Eye (tissue), 1 donor: ENCODE measurements around the gene MYH7B.

Experiments
- DNase-seq: peaks from one replicate; pipeline ENCODE4 v3.0.0-alpha.2; 2015

The MYH7B gene

DNA sequence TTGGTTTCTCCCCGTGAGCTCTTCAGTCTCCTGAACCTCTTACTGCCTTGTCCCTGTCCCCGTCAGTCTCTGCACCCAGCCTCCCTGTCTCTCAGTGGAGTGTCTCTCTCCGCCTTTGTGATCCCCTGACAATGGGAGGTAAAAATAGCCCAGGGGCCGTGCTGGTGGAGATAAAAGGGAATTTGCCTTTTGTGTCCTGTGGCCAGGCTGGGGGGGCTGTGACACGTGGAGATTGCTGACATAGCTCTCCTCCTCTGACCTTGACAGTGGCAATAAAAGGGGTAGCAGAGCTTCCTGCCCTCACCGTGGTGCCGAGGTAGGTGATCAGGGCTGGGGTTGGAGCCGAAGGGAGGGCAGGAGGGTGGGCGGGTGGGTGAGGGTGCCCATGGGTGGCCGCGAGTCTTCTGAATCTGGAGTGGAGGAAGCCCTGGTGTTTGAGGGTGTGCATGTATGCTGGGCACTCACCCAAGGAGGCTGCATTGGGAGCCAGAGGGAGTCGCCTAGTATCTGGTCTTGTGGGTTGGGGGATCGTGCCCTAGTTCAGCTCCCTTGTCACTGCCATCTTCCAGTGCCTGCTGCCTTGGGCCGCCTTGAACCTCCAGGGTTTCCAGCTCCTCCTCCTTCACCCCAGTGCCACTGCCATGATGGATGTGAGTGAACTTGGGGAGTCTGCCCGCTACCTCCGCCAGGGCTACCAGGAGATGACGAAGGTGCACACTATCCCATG, 21.9 kb downstream of the MYH7B start:
- no peak for DNase-seq

DNA sequence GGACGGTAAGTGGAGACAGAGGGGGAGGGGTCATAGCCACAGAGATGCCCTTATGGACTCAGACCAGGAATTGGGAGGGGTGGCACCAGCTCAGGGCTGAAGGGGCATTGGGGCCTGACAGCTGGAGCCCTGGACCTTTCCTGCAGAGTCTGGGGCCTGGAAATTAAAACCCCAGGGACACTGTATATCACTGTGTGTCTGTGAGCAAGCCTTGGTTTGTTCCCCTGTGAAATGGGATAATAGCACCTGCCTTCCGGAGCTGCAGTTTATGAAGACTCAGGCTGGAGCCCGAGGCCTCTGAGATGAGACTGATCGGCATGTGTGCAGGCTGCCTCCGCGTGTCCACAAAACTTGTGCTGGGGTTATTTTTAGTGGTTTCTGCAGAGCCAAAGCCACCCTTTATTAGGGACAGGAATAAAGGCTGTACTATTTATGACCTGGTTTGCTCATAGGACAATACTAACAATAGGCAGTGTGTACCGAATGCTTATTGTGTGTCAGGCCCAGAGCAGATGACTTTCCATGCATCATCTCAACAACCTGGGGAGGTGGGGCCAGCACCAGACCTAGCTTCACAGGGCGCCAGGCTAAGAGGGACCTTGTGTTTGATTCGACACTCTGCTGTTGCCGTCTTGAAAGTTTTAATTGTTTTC, 22.6 kb downstream of the MYH7B start:
- DNase-seq = no peak

DNA sequence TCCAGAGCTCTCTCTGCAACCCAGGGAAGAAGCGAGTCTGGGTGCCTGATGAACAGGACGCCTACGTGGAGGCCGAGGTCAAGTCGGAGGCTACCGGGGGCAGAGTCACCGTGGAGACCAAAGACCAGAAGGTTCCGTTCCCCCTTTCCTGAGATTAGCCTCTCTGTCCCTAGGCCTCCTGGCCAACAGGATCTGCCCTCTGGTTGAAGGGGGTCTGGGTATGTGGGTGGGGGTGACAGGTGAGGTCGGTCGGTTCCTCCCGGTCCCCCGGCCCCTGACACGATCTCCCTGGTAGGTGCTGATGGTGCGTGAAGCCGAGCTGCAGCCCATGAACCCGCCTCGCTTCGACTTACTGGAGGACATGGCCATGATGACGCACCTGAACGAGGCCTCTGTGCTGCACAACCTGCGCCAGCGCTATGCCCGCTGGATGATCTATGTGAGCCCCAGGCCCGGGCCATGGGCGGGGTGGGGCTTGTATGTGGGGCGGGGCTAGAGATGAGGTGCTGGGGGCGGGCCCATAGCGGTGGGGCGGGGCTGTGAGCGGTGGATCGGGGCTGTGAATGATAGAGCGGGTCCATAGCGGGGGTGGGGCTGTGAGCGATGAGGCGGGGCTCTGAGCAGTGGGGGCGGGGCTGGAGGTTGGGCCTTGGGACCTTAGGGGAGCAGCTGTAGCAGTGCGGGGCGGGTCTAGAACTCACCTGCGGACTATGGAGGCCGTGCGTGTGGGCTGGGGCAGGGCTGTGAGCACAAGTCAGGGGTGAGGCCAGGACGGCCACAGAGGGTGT, 23.9 kb downstream of the MYH7B start:
- DNase-seq = no peak

DNA sequence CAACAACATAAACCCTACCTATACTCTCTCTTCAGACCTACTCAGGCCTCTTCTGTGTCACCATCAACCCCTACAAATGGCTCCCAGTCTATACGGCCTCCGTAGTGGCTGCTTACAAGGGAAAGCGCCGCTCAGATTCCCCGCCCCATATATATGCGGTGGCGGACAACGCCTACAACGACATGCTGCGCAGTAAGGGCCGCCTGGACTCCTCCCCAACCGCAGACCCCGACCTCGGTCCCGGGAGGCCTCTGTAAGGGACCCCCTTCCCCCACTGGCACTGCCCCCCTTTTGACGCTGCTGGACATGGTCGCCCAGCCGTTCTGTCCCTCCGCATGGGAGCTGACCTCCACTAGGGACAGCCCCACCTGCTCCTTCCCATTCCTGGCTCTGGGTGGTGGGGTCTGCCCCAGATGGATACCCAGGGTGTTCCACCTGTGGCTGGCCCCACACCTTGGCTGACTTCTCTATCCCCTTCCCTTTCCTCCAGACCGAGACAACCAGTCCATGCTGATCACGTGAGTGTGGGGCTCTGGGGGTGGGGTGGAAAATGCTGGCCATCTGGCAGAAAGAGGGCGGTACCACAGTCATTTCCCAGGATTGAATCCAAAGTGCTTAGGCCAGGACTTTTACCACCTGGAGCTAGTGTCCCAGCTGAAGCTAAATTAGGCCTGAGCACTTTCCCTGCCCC, 25.0 kb downstream of the MYH7B start:
- DNase-seq = peak; percentile 55

DNA sequence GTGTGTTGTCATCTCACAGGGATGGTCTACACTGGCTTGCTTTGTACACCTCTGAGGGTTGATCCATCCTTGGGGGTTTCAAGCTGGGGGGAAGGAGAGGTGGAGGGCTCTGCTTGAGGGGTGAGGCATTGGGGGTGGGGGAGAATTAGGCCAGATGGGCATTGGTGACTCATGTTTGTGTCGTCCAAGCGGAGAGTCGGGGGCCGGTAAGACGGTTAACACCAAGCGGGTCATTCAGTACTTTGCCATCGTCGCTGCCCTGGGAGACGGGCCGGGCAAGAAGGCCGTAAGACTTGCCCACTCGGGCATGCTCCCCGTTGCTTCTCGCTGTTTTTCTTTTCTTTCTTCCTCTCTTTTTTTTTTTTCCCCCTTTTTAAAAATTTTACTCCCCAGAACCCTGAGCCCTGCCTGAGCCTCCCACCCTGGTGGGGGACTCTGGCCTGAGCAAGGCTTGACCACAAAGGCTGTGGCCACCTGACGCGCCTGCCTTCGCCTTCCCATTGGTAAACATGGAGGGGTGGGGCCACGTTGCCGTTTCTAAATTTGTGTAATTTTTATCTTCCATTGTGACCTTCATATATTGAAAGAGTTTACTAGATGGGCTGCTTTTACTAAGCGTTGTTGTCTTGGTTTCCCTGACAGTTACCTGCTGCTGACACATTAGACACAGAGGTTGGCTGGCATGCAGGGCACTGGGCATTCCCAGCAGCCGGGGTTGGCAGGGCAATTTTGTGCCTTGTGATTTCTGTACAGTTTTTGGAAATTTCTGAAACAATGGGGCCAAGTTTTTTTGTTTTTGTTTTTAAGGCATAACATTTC, 26.8 kb downstream of the MYH7B start:
- no peak for DNase-seq

DNA sequence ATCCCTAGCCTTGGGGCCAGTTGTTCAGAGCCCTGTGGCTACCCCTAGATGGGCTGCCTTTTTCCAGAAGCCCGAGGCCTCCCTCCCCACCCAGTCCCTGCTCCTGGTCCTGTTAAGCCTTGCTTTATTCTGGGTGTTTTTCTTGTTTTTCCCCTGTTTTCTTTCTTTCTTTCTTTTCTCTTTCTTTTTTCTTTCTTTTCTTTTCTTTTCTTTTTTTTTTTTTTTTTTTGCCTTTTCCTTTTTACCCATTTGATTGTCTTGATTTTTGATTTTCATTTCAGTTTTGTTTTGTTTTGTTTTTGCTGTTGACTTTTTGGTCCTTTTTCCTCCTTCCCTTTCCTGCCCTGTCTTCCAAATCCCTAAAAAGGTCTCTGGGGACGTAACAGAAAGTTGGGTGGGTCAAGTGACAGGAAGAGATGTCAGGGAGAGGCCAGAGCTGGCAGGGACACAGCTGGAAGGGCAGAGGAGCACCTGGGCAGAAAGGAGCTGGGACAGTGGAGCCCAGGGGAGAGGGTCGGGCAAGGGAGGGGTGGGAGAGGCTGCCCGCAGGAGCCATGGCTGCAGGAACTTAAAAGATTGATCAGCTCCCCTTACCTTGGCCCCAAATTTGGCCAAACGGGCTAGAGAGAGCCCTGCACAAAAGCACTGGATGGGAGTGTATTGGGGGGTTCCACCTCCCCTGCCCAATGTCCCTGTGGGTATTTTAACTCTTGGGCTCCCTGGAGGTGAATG, 27.6 kb downstream of the MYH7B start:
- DNase-seq = no peak

DNA sequence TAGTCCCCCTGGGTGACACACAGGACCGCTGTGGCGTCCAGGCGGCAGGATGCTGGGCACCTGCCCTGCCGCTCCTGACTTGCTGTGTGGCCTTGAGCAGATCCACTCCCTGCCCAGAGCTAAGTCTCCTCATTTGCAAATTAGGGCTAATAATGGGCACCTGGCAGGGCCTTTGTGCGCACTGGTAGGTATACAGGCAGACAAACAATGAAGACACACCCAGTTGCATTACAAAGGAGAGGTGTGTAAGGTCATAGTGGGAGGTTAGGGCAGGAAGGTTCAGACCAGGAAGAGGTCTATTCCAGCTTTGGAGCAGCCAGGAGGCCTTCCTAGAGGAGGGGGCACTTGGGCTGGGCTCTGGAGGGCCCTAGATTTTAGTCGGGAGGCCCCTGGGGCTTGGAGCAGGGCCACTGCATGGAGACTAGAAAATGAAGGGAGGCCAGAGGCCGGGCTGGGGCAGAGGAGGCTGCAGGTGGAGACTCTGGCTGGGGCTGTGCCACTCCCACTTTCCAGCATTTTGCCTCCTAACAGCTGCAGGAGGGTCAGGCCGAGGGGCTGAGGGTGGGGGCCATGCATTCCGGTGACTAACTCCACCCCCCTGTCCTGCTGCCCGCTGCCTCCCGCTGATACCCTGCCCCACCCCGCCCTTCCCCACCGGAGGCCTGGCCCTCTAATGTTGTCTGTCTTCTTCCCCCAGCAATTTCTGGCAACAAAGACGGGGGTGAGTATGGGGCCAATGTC, 28.5 kb downstream of the MYH7B start:
- no peak for DNase-seq

DNA sequence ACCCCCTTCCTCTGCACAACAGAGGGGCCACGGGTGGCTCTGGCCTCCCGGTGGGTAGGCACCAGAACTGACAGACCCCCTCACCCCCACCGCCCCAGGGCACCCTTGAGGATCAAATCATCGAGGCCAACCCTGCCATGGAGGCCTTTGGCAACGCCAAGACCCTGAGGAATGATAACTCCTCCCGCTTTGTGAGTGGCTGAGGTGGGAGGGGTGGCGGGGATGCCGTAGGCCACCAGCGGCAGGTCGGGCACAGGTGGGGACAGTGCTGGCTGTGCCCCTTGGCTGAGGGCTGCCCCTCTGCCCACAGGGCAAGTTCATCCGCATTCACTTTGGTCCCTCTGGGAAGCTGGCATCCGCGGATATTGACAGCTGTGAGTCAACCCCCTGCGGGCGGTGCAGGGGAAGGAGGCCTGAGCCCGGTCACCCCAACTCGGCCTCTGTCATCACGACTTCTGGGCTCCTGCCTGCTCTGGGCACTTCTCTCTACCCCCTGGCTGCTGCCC, 29.1 kb downstream of the MYH7B start:
- no peak for DNase-seq

DNA sequence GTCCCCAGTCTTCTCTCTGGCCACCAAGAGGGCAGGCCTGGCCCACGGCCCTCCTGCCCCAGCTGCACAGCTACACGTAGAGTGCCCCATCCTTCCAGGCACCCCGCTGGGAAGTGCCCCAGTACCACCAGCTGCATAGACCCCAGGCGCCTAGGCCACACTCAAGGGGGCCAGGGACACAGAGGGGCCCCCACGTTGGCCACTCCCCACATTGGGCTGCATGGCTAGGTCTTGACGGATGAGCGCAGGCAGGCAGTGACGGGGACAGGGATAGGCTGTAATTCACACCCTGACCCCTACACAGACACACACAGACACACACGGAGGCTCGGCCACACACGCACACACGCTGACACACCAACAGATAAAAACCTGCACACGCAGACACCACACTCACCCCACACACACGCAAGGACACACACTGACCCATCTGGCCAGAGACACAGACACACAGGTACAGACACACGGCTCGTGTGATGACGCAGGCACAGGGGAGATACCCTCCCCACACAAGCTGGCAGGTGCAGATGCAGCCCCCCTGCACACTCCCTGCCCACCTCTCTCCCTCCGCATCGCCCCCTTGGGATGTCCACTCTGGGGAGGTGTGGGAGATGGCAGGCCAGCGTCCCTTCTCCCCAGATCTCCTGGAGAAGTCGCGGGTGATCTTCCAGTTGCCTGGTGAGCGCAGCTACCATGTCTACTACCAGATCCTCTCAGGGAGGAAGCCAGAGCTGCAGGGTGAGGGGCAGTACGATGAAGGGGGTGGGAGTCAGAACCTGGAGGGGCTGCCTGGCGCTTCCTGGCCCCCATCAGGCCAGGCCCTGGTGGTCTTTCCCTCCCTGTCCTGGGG, 30.0 kb downstream of the MYH7B start:
- peak; percentile 40 for DNase-seq

DNA sequence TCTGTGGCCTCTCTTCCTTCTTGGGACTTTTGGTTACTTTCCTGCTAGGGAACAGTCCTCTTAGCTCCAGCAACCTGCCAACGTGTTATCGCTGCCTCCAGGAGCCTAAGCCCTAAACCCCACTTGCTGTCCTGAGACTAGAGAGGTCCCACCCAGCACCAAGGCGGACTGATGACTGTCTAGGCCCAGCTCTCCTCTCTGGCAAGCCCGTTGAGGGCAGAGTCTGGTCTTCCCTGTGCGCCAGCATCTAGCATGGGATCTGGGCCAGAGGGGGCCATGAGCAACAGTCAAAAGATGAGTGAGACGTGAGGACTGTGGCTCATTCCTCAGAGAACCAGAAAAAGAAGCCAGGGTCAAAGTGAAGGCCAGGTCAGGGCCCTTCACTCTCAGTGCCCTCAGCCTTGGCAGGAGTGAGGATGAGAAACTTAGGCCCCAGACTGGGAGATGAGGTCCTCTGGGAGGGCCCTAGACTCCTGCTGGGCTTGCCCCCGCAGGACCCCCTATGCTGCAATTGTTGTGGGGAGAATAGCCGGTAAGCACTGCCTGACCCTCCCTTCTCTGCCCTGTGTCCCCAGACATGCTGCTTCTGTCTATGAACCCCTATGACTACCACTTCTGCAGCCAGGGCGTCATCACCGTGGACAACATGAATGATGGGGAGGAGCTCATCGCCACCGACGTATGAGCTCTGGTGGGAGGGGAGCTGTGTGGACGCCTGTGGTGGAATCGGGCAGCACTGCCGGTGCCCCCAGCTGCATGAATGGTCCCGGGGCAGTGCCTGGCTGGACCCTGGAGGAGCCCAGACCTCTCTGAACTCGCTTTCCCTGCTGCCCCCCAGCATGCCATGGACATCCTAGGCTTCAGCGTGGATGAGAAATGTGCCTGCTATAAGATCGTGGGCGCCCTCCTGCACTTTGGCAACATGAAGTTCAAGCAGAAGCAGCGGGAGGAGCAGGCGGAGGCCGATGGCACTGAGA, 30.9 kb downstream of the MYH7B start:
- DNase-seq = no peak

DNA sequence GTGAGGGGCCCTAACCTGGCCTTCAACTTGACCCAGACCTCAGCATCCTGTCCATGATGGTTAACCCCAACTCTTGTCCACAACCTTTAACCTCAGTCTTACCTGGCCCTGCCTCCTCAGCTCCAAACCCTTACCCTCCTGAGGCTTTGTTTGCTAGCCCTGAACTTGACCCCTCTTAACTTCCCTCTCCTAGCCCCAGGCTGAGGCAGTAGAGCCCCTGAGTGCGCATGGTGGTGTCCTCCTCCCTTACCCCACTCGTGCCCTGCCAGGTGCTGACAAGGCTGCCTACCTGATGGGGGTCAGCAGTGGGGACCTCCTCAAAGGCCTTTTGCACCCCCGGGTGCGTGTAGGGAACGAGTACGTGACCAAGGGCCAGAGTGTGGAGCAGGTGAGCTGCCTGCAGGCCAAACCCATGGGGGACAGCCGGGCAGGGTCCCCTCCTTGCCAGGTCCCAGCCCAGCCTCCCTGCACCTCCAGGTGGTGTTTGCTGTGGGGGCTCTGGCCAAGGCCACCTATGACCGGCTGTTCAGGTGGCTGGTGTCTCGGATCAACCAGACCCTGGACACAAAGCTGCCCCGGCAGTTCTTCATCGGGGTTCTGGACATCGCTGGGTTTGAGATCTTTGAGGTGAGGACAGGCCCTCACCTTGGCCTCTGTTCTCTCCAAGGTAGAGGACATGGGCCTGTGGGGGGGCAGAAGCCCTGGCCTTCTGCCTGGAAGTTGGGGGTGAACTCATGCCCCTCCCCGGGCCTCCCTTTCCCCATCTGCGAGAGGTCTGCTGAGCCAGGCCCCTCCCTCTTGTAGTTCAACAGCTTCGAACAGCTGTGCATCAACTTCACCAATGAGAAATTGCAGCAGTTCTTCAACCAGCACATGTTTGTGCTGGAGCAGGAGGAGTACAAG, 31.9 kb downstream of the MYH7B start:
- no peak for DNase-seq

DNA sequence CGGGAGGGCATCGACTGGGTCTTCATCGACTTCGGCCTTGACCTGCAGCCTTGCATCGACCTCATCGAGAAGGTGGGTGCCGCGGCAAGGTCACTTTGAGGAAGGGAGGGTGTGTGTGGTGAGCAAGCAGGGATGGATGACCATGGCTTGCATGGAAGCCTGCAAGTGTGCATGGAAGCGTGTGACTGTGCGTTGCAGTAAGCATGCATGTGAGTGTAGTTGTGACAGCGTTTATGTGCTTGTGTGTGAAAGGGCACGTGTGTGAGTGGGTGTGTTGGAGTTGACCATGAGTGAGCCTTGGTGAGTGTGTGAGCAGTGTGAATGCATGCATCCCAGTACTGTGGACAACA, 32.5 kb downstream of the MYH7B start:
- DNase-seq = no peak

DNA sequence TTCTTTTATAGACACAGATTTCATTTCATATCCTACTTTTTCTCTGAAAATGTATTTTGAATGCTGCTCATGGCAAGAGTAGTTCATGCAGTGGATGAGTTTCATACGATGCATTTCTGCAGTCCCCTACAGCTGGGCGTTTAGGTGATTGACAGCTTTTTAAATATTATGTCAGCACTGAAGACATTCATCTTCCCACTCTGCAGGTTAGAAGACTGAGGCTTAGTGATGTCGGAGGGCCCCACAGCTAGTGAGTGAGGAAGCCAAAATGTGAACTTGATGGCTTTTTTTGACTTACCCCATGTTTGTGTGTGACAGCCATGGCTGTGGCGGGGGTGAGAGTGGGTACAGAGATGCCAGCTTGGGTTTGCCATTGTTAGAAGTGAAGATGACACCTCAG, 33.5 kb downstream of the MYH7B start:
- no peak for DNase-seq

DNA sequence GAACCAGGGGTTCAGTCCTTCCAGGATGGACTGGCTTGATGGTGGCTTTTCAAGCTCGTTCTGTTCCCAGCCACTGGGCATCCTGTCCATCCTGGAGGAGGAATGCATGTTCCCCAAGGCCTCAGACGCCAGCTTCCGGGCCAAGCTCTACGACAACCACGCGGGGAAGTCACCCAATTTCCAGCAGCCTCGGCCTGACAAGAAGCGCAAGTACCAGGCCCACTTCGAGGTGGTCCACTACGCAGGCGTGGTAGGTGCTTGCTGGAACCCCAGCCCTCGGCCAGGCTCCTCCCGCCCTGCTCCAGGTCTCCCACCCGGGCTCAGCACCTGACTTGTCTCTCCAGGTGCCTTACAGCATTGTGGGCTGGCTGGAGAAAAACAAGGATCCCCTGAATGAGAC, 34.0 kb downstream of the MYH7B start:
- no peak for DNase-seq

DNA sequence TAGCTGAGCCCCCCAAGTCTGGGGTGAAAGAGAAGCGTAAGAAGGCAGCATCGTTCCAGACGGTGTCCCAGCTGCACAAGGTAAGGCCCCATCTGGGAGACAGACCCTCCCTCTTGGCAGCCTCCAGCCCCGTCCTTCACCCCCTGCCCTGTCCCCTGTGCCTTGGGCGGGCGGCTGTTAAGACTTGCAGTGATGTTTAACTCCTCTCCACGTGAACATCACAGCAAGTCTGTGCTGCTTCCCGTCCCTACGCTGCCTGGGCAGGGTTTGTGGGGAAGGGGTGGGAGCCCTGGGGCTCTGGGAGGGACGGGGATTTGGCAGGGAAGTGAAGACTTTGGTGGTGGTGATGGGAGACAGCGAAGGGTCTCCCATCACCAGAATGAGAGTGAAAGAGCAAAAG, 34.6 kb downstream of the MYH7B start:
- DNase-seq = no peak

DNA sequence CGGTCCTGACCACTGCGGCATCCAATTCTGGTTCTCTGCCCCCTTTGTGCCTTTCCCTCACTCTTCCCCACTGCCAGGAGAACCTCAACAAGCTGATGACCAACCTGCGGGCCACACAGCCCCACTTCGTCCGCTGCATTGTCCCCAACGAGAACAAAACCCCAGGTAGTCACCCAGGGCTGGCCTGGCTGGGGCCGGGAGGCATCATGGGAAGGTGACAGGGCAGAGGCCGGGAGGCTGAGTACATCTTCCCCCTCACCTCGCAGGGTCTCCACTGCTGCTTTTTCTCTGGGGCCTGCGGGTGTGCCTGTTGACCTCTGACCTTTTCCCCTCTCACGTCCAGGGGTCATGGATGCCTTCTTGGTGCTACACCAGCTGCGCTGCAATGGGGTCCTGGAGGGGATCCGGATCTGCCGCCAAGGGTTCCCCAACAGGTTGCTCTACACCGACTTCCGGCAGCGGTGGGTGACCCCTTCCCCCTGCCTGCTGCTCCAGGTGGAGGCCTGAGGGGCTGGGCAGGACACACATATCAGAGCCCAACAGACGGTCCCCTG, 35.1 kb downstream of the MYH7B start:
- DNase-seq = no peak

DNA sequence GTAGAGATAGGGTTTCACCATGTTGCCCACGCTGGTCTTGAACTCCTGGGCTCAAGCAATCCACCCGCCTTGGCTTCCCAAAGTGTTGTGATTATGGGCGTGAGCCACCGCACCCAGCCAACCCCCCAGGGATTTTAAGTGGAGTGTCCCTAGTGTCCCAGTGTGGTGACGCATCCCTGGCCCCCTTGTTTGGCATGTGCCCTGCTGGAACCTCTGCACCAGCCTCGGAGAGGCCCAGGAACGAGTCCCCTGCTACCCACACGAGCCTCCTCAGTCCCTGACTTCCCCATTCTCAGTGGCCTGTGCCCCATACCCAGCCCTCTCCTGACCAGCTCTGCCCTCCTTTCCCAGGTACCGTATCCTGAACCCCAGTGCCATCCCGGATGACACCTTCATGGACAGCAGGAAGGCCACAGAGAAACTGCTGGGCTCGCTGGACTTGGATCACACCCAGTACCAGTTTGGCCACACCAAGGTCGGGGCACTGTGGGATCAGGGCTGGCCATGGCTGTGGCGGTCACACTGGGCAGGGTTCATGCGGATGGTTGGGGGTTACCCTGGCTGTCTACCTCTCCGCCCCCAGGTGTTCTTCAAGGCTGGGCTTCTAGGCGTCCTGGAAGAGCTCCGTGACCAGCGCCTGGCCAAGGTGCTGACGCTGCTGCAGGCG, 37.2 kb downstream of the MYH7B start:
- no peak for DNase-seq
